A549 (cell line): Measurements from ENCODE around the gene LARP7.

ENCODE experiments used
- CEBPB ChIP-seq, 2 experiments: fragments of >200 bp in 1 of 2; sonication (Bioruptor Twin) in 1 of 2; formaldehyde crosslinking in 1 of 2; IDR thresholded peaks; 2 replicates each; pipeline ENCODE4 v1.6.1; 2012 to 2016
- CTCF ChIP-seq: fragments of >200 bp; sonication (Bioruptor Twin); formaldehyde crosslinking; IDR thresholded peaks from 3 replicates; pipeline ENCODE4 v1.5.1; 2016
- EHMT2 ChIP-seq: fragments of 200-600 bp; sonication (generic); IDR thresholded peaks from 2 replicates; pipeline ENCODE4 v1.6.1; 2016; ENCODE audit warnings: antibody characterized with exemption, low read depth, mild to moderate bottlenecking, moderate library complexity
- ELK1 ChIP-seq: fragments of 150-350 bp; IDR thresholded peaks from 2 replicates; pipeline ENCODE4 v1.6.1; 2014; ENCODE audit warnings: low read depth, mild to moderate bottlenecking, low read length
- ESRRA ChIP-seq: fragments of 150-350 bp; IDR thresholded peaks from 2 replicates; pipeline ENCODE4 v1.6.1; 2014; ENCODE audit warnings: mild to moderate bottlenecking, low read length, borderline replicate concordance
- HES2 ChIP-seq: fragments of >200 bp; sonication (Bioruptor Twin); formaldehyde crosslinking; IDR thresholded peaks from 2 replicates; pipeline ENCODE4 v1.6.1; 2016
- MAX ChIP-seq: IDR thresholded peaks from 2 replicates; pipeline ENCODE4 v1.6.1; 2012
- POLR2A ChIP-seq: IDR thresholded peaks from 2 replicates; pipeline ENCODE4 v1.6.1; 2012; ENCODE audit warnings: mild to moderate bottlenecking, low read length

- TF ChIP-seq CTCF: no peak
- no peak for TF ChIP-seq CEBPB (IDR thresholded peaks at IDR 0.05)
- TF ChIP-seq MAX: no peak
- TF ChIP-seq HES2: no peak
- no peak for TF ChIP-seq ESRRA
- TF ChIP-seq EHMT2: no peak
- no peak for TF ChIP-seq POLR2A
- no peak for TF ChIP-seq ELK1
These were observed 8.8 kb downstream of the LARP7 start for GRCh38 chr4:112645541-112646329.
